Mesodermal cell (in vitro differentiated cells): ENCODE data around the gene AURKA.
"Not testable (repeated sequence)": the region's sequence is repeated elsewhere in the genome, so short reads cannot be mapped to it uniquely, and the experiment has no call there.

Experiments used
- H3K27ac ChIP-seq: 2 replicates; pipeline ENCODE4 v1.7.0; 2013; ENCODE audit warnings: mild to moderate bottlenecking, low read depth, low read length, moderate library complexity; ENCODE audit not compliant: severe bottlenecking
- H3K36me3 ChIP-seq: 2 replicates; pipeline ENCODE4 v1.7.1; 2013; ENCODE audit warnings: mild to moderate bottlenecking, low read length, moderate library complexity; ENCODE audit not compliant: control insufficient read depth, insufficient read depth
- H3K4me1 ChIP-seq: one replicate; pipeline ENCODE4 v1.7.1; 2013; ENCODE audit warnings: mild to moderate bottlenecking, low read length; ENCODE audit not compliant: insufficient read depth, control insufficient read depth, poor library complexity, severe bottlenecking
- H3K4me3 ChIP-seq: 2 replicates; pipeline ENCODE4 v1.7.0; 2013; ENCODE audit warnings: low read length, control low read depth, mild to moderate bottlenecking; ENCODE audit not compliant: insufficient read depth, poor library complexity, severe bottlenecking; ENCODE audit errors: extremely low read depth
- H3K9me3 ChIP-seq: 2 replicates; pipeline ENCODE4 v1.7.1; 2013; ENCODE audit warnings: mild to moderate bottlenecking, low read length, moderate library complexity; ENCODE audit not compliant: control insufficient read depth
- WGBS, 2 experiments: methylation state at CpG; one replicate each; pipeline ENCODE4 v1.1.5; 2013; ENCODE audit warnings: missing lambda C conversion rate in 2 of 2; ENCODE audit not compliant: insufficient coverage in 2 of 2; 5-methylcytosine and 5-hydroxymethylcytosine counted together

The AURKA gene

GRCh38 chr20:56347628-56348304, 44.2 kb downstream of the AURKA start:
- Histone ChIP-seq H3K27ac (peak overlapping the region; percentile 12), H3K9me3 (no peaks in the 10 kb centered on the region), H3K4me1 (peaks cover 14% of the 10 kb centered on the region), H3K36me3 (no peaks in the 10 kb centered on the region), H3K4me3 (no peak overlapping the region)
- WGBS, 2 experiments = 42 to 51% methylated on average over 6 to 7 of the region's 13 CpGs

GRCh38 chr20:56345911-56346310, 46.1 kb downstream of the AURKA start:
- no peaks in the 10 kb centered on the region for H3K9me3 ChIP-seq
- no peak overlapping the region for H3K4me3 ChIP-seq
- no peaks in the 10 kb centered on the region for H3K36me3 ChIP-seq
- H3K4me1 ChIP-seq = peaks cover 14% of the 10 kb centered on the region
- no peak overlapping the region for H3K27ac ChIP-seq
- 93 to 96% methylated on average over 5 to 8 of the region's 8 CpGs for WGBS, 2 experiments

- Histone ChIP-seq H3K36me3 (no peaks in the 10 kb centered on the region), H3K27ac (no peak overlapping the region), H3K4me1 (peaks cover 14% of the 10 kb centered on the region), H3K9me3 (no peaks in the 10 kb centered on the region), H3K4me3 (peak overlapping the region; percentile 12)
- 3% methylated on average over 33 to 39 of the region's 41 CpGs for WGBS, 2 experiments
Measured at GRCh38 chr20:56343861-56344381, 48.1 kb downstream of the AURKA start.

GRCh38 chr20:56342783-56343182, 49.2 kb downstream of the AURKA start:
- peaks cover 3% of the 10 kb centered on the region for H3K4me1 ChIP-seq
- H3K36me3 ChIP-seq = no peaks in the 10 kb centered on the region
- no peaks in the 10 kb centered on the region for H3K9me3 ChIP-seq
- whole genome bisulfite sequencing, 2 experiments = 89 to 100% methylated on average over 2 to 3 of the region's 3 CpGs
- H3K4me3 ChIP-seq = no peak overlapping the region
- no peak overlapping the region for H3K27ac ChIP-seq

DNA sequence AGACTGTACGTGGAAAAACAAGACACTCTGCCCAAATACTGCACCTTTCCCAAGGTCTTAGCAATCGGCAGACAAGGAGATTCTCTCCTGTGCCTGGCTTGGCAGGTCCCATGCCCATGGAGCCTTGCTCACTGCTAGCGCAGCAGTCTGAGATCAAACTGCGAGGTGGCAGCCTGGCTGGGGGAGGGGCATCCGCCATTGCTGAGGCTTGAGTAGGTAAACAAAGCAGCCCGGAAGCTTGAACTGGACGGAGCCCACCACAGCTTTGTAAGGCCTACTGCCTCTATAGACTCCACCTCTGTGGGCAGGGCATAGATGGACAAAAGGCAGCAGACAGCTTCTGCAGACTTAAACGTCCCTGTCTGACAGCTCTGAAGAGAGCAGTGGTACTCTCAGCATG, 55.3 kb downstream of the AURKA start:
- not testable (repeated sequence) for H3K4me3 ChIP-seq, H3K36me3 ChIP-seq, H3K4me1 ChIP-seq, H3K27ac ChIP-seq
- peaks cover 26% of the 10 kb centered on the region for H3K9me3 ChIP-seq
- WGBS, 2 experiments = 78 to 80% methylated on average over 5 to 6 of the region's 8 CpGs

GRCh38 chr20:56328861-56329260, 63.2 kb downstream of the AURKA start:
- Histone ChIP-seq H3K9me3 (peaks cover 40% of the 10 kb centered on the region), H3K27ac (no peak overlapping the region), H3K4me3 (no peak overlapping the region), H3K4me1 (no peaks in the 10 kb centered on the region), H3K36me3 (no peaks in the 10 kb centered on the region)
- WGBS, 2 experiments = 69 to 87% methylated on average over 4 of the region's 5 CpGs

DNA sequence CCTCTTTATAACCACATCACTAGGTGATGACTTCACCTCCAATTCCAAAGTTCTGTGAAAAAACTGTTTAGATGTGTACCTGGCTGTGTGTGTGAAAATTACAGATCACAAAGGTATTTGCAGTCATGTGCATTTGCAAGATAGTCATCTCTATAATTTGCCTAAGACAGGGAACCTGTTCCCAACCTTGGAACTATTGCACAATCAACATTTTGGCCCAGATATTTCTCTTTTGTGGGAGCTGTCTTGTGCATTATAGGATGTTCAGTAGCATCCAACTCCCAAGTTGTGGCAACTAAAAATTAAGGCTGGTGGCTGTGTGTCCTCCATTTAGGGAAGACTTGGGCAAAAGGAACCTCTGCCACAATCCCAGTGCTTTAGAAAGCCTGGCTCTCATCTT, 67.2 kb downstream of the AURKA start:
- Histone ChIP-seq H3K27ac (no peak overlapping the region), H3K4me3 (no peak overlapping the region), H3K36me3 (no peaks in the 10 kb centered on the region), H3K9me3 (peaks cover 31% of the 10 kb centered on the region), H3K4me1 (no peaks in the 10 kb centered on the region)

GRCh38 chr20:56323656-56324055, 68.4 kb downstream of the AURKA start:
- Histone ChIP-seq H3K4me1 (no peaks in the 10 kb centered on the region), H3K9me3 (peaks cover 27% of the 10 kb centered on the region), H3K36me3 (no peaks in the 10 kb centered on the region), H3K27ac (no peak overlapping the region), H3K4me3 (no peak overlapping the region)
- 70 to 73% methylated on average over 3 to 5 of the region's 6 CpGs for WGBS, 2 experiments

DNA sequence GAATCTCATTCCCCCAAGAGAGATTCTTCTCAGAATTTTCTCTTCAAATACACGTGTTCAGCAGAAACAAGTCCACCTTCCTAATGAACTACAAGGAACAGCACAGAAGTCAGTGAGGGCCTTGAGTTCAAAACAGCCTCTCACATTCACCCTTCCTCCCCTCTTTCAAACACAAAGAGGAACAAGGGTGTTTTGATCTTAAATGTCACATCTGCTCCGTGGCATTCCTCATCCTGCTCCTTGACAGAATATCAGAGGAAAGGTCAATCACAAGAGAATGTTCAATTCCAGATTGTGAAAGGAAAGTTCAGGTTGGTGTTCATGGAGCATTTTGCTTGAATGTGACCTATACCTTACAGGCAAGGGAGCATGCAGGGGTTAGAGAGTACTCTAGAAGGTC, 68.8 kb downstream of the AURKA start:
- WGBS, 2 experiments = 39 to 67% methylated on average over 1 to 2 of the region's 2 CpGs
- Histone ChIP-seq H3K4me1 (no peaks in the 10 kb centered on the region), H3K27ac (no peak overlapping the region), H3K9me3 (peaks cover 31% of the 10 kb centered on the region), H3K4me3 (no peak overlapping the region), H3K36me3 (no peaks in the 10 kb centered on the region)

DNA sequence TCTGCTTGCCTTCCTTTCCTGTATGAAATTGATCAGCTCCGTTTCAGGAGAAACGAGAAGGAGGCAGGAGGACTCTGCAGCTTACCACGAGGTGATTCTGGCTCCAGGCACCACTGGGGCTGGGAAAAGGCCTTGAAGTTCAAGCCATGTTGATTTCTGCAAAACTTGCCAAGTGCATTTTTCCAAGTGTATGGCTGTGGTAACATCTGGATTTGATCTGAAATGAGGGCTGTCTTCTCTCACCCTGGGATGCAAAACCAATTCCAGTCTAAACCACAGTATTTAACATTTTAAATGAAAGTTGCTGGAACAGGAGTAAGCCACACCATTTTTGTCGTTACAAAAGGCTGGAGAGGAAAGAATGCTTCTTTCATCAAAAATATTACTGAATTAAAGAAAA, 69.3 kb downstream of the AURKA start:
- no peak overlapping the region for H3K27ac ChIP-seq
- H3K9me3 ChIP-seq = peaks cover 34% of the 10 kb centered on the region
- WGBS, 2 experiments = 42 to 62% methylated on average over 2 to 3 of the region's 4 CpGs
- H3K36me3 ChIP-seq = no peaks in the 10 kb centered on the region
- H3K4me3 ChIP-seq = no peak overlapping the region
- H3K4me1 ChIP-seq = no peaks in the 10 kb centered on the region
